WERI-Rb-1 (cell line): ENCODE measurements around the gene CWF19L1.

Source experiments
- DNase-seq: peaks from one replicate; pipeline ENCODE4 v3.0.0-alpha.2; 2020
- H3K27ac ChIP-seq: fragments of 250-450 bp; sonication (Bioruptor Pico); 2 replicates; pipeline ENCODE4 v1.5.1; 2020; ENCODE audit warnings: mild to moderate bottlenecking, moderate library complexity
- H3K27me3 ChIP-seq: fragments of 250-450 bp; sonication (Bioruptor Pico); 2 replicates; pipeline ENCODE4 v1.5.1; 2021; ENCODE audit warnings: mild to moderate bottlenecking, low read depth, moderate library complexity; ENCODE audit not compliant: insufficient read depth, severe bottlenecking
- H3K36me3 ChIP-seq: fragments of 250-450 bp; sonication (Bioruptor Pico); 2 replicates; pipeline ENCODE4 v1.5.1; 2020; ENCODE audit warnings: mild to moderate bottlenecking, moderate library complexity
- H3K4me3 ChIP-seq: 2 replicates; pipeline ENCODE4 v1.5.1; 2011; ENCODE audit warnings: low read depth, mild to moderate bottlenecking, control low read depth, low read length
- H3K9me3 ChIP-seq: fragments of 250-450 bp; sonication (Bioruptor Pico); 2 replicates; pipeline ENCODE4 v1.5.1; 2021; ENCODE audit warnings: mild to moderate bottlenecking, moderate library complexity; ENCODE audit not compliant: severe bottlenecking
- CTCF ChIP-seq: IDR thresholded peaks from 2 replicates; pipeline ENCODE4 v1.5.1; 2011; ENCODE audit warnings: low read depth, mild to moderate bottlenecking, control low read depth, inconsistent platforms, low read length

CWF19L1 gene

GRCh38 chr10:100192350-100192749 lies 75.1 kb downstream of the CWF19L1 start:
- no peak for TF ChIP-seq CTCF
- Histone ChIP-seq H3K9me3 (no peaks in the 10 kb centered on the region), H3K27me3 (no peaks in the 10 kb centered on the region), H3K36me3 (peaks cover 64% of the 10 kb centered on the region), H3K27ac (no peak overlapping the region), H3K4me3 (no peak overlapping the region)
- no peak for DNase-seq

GRCh38 chr10:100186253-100187212 lies 80.9 kb downstream of the CWF19L1 start:
- peak overlapping the region; percentile 90 for H3K4me3 ChIP-seq
- peaks cover 51% of the 10 kb centered on the region for H3K36me3 ChIP-seq
- peak; percentile 77 for DNase-seq
- no peaks in the 10 kb centered on the region for H3K9me3 ChIP-seq
- H3K27ac ChIP-seq: peak overlapping the region; percentile 96
- H3K27me3 ChIP-seq: no peaks in the 10 kb centered on the region
- no peak for TF ChIP-seq CTCF

GRCh38 chr10:100185364-100186252 lies 81.8 kb downstream of the CWF19L1 start, which contains the start of gene ERLIN1:
ERLIN1 (minus strand) TSS chr10:100186029; CDS start chr10:100185626, 403 bp downstream.
- Histone ChIP-seq H3K27me3 (no peaks in the 10 kb centered on the region), H3K36me3 (peaks cover 48% of the 10 kb centered on the region), H3K9me3 (no peaks in the 10 kb centered on the region), H3K4me3 (peak within 1 kb of the TSS; percentile 90), H3K27ac (peak within 1 kb of the TSS; percentile 96)
- TF ChIP-seq CTCF: 0 out of 2 replicates have a peak, but pooled peaks have one; percentile 5
- DNase-seq: peak; percentile 94

- Histone ChIP-seq H3K9me3 (no peaks in the 10 kb centered on the region), H3K27me3 (no peaks in the 10 kb centered on the region), H3K27ac (peak overlapping the region; percentile 96), H3K36me3 (peaks cover 46% of the 10 kb centered on the region), H3K4me3 (peak overlapping the region; percentile 90)
- DNase-seq: peak; percentile 29
- TF ChIP-seq CTCF: no peak
Measured at GRCh38 chr10:100184840-100185239, 82.6 kb downstream of the CWF19L1 start.

GRCh38 chr10:100184426-100184825 lies 83.0 kb downstream of the CWF19L1 start:
- Histone ChIP-seq H3K27ac (peak overlapping the region; percentile 96), H3K9me3 (no peaks in the 10 kb centered on the region), H3K4me3 (peak overlapping the region; percentile 90), H3K27me3 (no peaks in the 10 kb centered on the region), H3K36me3 (peaks cover 48% of the 10 kb centered on the region)
- no peak for TF ChIP-seq CTCF
- DNase-seq: no peak
